Stomach smooth muscle (tissue), 2 donors: ENCODE measurements around the gene PTPRG.

Experiments used
- H3K27ac ChIP-seq: one replicate; pipeline ENCODE4 v1.7.0; 2013; ENCODE audit warnings: mild to moderate bottlenecking, low read length, inconsistent platforms
- H3K27me3 ChIP-seq, 2 donors: one replicate each; pipeline ENCODE4 v1.7.0; 2013; ENCODE audit warnings: low read length in 2 of 2; ENCODE audit not compliant: insufficient read depth in 2 of 2, control insufficient read depth in 1 of 2
- H3K36me3 ChIP-seq, 2 donors: one replicate each; pipeline ENCODE4 v1.7.0; 2013; ENCODE audit warnings: low read length in 2 of 2; ENCODE audit not compliant: control insufficient read depth in 2 of 2, insufficient read depth in 2 of 2
- H3K4me1 ChIP-seq: one replicate; pipeline ENCODE4 v1.7.0; 2013; ENCODE audit warnings: low read length; ENCODE audit not compliant: control insufficient read depth, insufficient read depth
- H3K4me3 ChIP-seq, 2 donors: one replicate each; pipeline ENCODE4 v1.7.0; 2013; ENCODE audit warnings: low read length in 2 of 2
- H3K9ac ChIP-seq, 2 donors: one replicate each; pipeline ENCODE4 v1.7.0; 2013; ENCODE audit warnings: low read length in 2 of 2, mild to moderate bottlenecking in 1 of 2
- H3K9me3 ChIP-seq, 2 donors: one replicate each; pipeline ENCODE4 v1.7.0; 2013; ENCODE audit warnings: low read length in 2 of 2; ENCODE audit not compliant: control insufficient read depth in 2 of 2
- donor health status: healthy.
- donor health status: Pancreatic carcinoma.

PTPRG gene

DNA sequence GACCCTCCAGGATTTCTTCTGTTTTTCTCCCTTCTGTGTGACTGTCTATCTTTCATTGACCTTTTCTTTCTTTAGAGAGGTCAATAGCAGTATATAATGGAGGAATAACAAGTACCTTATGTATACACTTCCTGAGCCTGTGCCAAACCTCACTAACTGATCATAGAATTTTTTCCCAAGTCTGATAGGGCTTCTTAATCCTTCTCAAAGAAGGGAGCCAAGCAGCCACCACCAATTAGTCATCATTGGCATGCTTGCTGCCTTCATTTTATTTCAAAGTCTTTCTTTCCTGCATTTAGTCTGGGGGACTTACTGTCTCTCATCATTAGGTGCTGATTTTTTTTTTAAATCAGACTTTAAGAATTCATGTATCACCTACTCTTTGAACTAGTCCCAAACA, 485.0 kb downstream of the PTPRG start:
- Histone ChIP-seq H3K4me3 (no peak overlapping the region), H3K27me3 (no peaks in the 10 kb centered on the region), H3K4me1 (no peaks in the 10 kb centered on the region), H3K27ac (no peak overlapping the region), H3K9ac (no peak overlapping the region), H3K36me3 (no peaks in the 10 kb centered on the region), H3K9me3 (no peaks in the 10 kb centered on the region)

DNA sequence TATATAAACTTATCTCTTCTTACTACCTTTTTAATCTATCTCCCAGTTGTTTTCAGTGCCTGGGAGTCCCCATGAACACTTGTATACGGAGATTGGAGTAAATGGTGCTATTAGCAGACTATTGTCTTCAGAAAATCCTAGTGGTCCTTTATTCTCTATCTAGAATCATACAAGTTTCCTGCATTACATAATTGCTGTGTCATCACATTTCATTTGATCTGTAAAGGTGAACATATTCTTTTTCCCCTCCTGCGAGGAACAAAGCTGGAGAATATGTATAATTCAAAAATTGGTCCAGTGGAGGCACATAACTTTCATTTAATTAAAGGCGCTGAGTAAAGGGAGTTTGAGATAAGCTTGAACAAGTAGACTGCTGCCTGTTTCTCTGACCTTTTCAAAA, 487.2 kb downstream of the PTPRG start:
- Histone ChIP-seq H3K4me3 (no peak overlapping the region), H3K36me3 (no peaks in the 10 kb centered on the region), H3K27me3 (no peaks in the 10 kb centered on the region), H3K9me3 (no peaks in the 10 kb centered on the region), H3K27ac (no peak overlapping the region), H3K4me1 (no peaks in the 10 kb centered on the region), H3K9ac (no peak overlapping the region)

DNA sequence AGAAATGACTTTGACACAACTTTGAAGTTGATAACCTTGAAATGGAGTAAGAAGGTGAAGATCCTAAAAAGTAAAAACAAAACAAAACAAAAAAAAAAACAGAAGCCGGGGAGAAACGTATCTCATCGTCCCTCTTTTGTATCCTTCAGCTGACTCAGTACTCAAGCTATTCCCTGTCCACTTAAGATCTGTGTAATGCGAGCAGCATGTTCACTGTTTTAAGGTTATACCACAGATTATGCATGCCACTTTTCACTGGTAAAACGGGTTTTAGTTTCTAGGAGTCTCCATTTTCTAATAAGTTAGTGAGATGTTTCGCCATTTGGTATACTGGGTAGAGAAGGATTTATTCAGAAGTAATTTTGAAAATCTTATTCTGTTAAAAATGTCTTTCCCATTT, 487.7 kb downstream of the PTPRG start:
- no peaks in the 10 kb centered on the region for H3K36me3 ChIP-seq
- no peaks in the 10 kb centered on the region for H3K9me3 ChIP-seq
- no peak overlapping the region for H3K4me3 ChIP-seq
- no peaks in the 10 kb centered on the region for H3K4me1 ChIP-seq
- H3K27me3 ChIP-seq: no peaks in the 10 kb centered on the region
- no peak overlapping the region for H3K27ac ChIP-seq
- no peak overlapping the region for H3K9ac ChIP-seq

DNA sequence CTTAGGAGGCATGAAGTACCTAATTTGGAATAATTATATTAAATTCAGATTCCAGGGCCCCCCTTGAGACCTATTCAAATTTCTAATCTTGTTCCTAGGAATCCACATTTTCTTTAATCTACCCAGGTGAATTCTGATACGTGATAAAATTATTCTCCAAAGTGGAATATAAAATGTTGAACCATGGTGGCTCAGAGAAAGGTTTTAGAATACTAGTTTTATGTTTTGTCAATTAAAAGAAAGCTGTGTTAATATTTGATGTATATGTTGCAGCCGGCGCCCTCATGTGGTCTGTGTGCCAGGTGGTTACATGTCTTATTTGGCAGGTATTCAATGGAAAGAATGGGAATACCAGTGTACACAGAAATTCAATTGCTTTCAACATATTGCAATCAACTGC, 490.1 kb downstream of the PTPRG start:
- H3K27me3 ChIP-seq: no peaks in the 10 kb centered on the region
- no peaks in the 10 kb centered on the region for H3K4me1 ChIP-seq
- H3K9me3 ChIP-seq: no peaks in the 10 kb centered on the region
- no peak overlapping the region for H3K9ac ChIP-seq
- no peak overlapping the region for H3K27ac ChIP-seq
- no peak overlapping the region for H3K4me3 ChIP-seq
- H3K36me3 ChIP-seq: no peaks in the 10 kb centered on the region

DNA sequence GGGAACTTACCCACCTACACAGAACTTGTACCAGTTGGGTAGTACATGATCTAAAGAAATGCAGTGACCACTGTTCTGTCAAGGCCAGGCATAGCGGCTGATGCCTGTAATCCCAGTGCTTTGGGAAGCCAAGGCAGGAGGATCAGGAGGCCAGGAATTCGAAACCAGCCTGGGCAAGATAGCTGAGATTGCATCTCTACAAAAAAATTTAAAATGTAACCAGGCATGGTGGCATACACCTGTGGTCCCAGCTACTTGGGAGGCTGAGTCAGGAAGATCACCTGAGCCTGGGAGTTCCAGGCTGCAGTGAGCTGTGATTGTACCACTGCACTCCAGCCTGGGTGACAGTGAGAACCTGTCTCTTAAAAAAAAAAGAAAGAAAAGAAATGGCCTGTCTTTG, 491.0 kb downstream of the PTPRG start:
- Histone ChIP-seq H3K4me3 (no peak overlapping the region), H3K4me1 (no peaks in the 10 kb centered on the region), H3K27ac (no peak overlapping the region), H3K9ac (no peak overlapping the region), H3K36me3 (no peaks in the 10 kb centered on the region), H3K9me3 (no peaks in the 10 kb centered on the region), H3K27me3 (no peaks in the 10 kb centered on the region)

DNA sequence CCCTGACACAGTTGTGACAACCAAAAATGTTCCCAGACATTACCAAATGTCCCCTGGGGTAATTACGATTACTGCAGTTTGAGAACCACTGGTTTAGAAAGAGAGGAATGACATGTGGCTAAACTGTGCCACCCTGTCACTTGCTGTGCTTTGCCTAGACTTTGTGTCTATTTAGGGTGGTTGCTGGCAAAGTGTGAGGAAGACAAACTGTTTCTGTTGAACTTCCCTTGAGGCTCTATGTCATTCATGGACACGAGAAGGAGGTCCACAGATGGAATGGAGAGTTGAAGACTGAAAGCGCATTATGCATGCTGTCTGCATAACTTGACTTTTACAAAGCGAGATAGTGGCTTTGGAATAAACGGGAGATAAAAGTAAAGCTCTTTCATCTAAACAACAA, 495.3 kb downstream of the PTPRG start:
- Histone ChIP-seq H3K9me3 (no peaks in the 10 kb centered on the region), H3K4me1 (no peaks in the 10 kb centered on the region), H3K36me3 (no peaks in the 10 kb centered on the region), H3K27me3 (no peaks in the 10 kb centered on the region), H3K27ac (no peak overlapping the region), H3K4me3 (no peak overlapping the region), H3K9ac (no peak overlapping the region)

DNA sequence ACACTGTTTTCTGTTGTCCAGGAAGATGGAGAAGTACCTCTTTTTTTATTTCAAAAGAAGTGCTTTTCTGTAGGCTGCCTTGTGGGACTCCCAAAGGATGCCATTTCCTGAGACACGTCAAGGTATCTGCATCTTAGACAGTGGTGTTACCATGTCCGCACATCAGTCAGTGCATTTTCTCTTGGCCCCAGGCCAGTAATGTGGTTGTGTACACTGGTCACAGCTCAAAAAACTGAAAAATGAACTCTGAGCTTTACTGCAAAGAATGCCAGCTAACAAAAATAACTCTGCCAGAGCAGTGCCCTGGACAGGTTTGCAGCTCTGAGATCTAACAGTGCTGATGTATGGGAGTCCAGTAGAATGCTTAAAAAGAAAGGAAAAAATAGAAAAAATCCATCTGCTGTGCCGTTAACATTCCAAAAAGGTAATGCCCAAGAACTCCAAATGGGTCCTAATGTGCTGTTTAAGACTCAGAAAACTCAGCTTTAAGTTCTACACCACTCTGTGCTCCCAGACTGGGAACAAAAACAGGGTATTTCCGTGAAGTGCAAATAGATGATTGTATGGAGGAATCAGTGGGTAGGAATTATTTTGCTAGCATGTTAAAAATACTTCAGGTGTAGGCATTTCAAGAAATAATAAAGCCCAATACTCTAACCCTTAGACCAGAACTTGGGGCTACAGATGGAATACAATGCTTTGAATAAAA, 496.1 kb downstream of the PTPRG start:
- H3K9me3 ChIP-seq: no peaks in the 10 kb centered on the region
- H3K27me3 ChIP-seq: no peaks in the 10 kb centered on the region
- H3K9ac ChIP-seq: no peak overlapping the region
- H3K27ac ChIP-seq: no peak overlapping the region
- no peaks in the 10 kb centered on the region for H3K4me1 ChIP-seq
- no peaks in the 10 kb centered on the region for H3K36me3 ChIP-seq
- no peak overlapping the region for H3K4me3 ChIP-seq

DNA sequence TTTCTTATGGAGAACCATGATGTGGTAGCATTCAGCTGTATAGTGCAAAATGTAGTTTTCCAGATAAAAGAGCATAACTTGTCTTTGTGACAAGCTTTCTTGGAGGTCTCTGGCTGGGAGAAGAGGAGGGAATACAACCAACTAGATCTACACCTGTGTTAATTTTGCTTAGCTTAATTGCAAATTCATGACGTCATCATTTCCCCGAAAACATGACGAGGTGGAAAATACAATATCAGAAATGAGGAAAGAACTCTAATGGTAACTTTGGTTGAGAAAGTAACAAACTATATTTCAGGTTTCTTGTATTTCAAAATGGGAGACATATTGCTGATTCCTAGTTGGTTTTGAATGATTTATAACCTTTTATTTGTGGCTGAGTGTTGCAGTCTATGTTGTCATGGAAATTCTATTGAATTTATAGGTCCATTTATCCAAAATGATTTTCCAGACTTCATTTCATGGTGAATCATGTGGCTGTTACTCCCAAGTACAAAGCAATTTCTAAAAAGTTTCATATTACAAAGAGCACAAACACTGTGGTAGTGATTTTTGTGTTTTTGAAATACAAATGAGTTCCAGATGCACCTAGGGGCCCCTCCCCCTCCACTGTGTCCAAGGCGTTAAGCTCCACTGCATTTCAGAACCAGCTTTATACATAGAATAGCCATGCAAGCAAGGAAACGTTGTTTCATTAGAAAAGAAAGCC, 504.8 kb downstream of the PTPRG start:
- Histone ChIP-seq H3K4me3 (no peak overlapping the region), H3K9me3 (no peaks in the 10 kb centered on the region), H3K9ac (no peak overlapping the region), H3K4me1 (no peaks in the 10 kb centered on the region), H3K36me3 (no peaks in the 10 kb centered on the region), H3K27ac (no peak overlapping the region), H3K27me3 (no peaks in the 10 kb centered on the region)

DNA sequence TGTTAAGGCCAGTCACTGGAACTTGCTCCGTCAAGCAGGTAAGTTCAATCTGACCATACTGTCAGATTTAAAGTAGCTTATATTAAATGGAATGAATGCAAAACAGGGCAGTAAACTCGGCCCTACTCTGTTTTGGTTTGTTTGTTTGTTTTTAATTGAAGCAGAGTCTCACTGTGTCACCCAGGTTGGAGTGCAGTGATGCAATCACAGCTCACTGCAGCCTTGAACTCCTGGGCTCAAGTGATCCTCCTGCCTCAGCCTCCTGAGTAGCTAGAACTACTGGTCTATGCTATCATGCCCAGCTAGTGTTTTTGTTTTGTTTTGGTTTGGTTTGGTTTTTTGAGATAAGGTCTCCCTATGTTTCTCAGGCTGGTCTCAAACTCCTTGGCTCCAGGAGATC, 507.0 kb downstream of the PTPRG start:
- no peaks in the 10 kb centered on the region for H3K27me3 ChIP-seq
- H3K9ac ChIP-seq: no peak overlapping the region
- no peak overlapping the region for H3K27ac ChIP-seq
- no peak overlapping the region for H3K4me3 ChIP-seq
- H3K36me3 ChIP-seq: no peaks in the 10 kb centered on the region
- H3K4me1 ChIP-seq: no peaks in the 10 kb centered on the region
- H3K9me3 ChIP-seq: no peaks in the 10 kb centered on the region

DNA sequence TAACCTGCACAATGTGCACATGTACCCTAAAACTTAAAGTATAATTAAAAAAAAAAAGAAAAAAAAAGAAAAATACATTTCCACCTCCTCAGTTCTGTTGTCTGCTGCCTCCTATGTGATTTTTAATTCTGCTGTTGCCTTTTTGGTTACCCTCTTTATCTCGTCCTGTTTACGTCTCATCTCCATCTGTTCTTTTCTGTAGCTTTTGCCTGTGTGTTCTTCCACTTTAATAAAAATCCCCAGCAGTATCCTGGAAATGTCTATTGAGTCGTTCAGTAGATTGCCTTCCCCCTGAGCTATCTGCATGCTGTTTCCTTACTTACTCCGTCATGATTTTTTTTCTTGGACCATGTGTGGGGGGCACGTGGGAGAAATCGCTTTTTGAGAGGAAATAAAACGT, 509.5 kb downstream of the PTPRG start:
- Histone ChIP-seq H3K4me1 (no peaks in the 10 kb centered on the region), H3K27me3 (no peaks in the 10 kb centered on the region), H3K4me3 (no peak overlapping the region), H3K27ac (no peak overlapping the region), H3K9ac (no peak overlapping the region), H3K9me3 (no peaks in the 10 kb centered on the region), H3K36me3 (no peaks in the 10 kb centered on the region)

DNA sequence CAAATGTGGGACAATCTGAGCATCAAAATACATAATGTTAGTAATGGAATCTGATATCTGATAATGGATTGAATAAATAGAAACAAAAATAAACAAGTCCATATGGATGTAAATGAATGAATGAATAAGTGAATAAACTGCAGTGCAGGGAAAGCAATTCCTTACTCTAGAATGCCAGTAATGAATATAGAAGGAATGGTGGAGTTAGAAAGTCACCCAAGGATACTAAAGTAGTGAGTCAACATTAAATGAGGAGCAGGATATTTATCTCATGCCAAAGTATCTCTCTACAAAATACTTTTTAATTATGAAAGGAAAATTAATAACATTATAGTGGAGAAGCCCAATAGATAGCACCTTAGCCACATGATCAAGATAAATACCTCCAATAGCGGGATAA, 511.7 kb downstream of the PTPRG start:
- H3K9ac ChIP-seq: no peak overlapping the region
- H3K36me3 ChIP-seq: no peaks in the 10 kb centered on the region
- H3K27ac ChIP-seq: no peak overlapping the region
- no peaks in the 10 kb centered on the region for H3K27me3 ChIP-seq
- no peaks in the 10 kb centered on the region for H3K9me3 ChIP-seq
- H3K4me3 ChIP-seq: no peak overlapping the region
- no peaks in the 10 kb centered on the region for H3K4me1 ChIP-seq
